Neural progenitor cell (in vitro differentiated cells): Measurements from ENCODE around the gene GRIK5.

Experiments used
- CTCF ChIP-seq: fragments of 200-600 bp; sonication (generic); IDR thresholded peaks from 2 replicates; pipeline ENCODE4 v1.5.1; 2017; ENCODE audit warnings: antibody characterized with exemption, mild to moderate bottlenecking
- EZH2 ChIP-seq: fragments of 200-600 bp; sonication (generic); IDR thresholded peaks from 2 replicates; pipeline ENCODE4 v1.6.1; 2017; ENCODE audit warnings: antibody characterized with exemption, mild to moderate bottlenecking, moderate library complexity
- EZH2phosphoT487 ChIP-seq: fragments of 200-600 bp; sonication (generic); IDR thresholded peaks from 2 replicates; pipeline ENCODE4 v1.6.1; 2017; ENCODE audit warnings: antibody characterized with exemption

GRCh38 chr19:41997851-41998229 is 72.2 kb downstream of the GRIK5 start:
- TF ChIP-seq CTCF = no peak
- peak; percentile 30 for TF ChIP-seq EZH2
- no peak for TF ChIP-seq EZH2phosphoT487
